GM23338 (cell line): ENCODE data around the gene CACNA2D3. TPM values are rescaled to one million over a fixed set of nuclear protein-coding genes. Genes with fewer than 3 reads are reported as not detected.

Source experiments
- ATAC-seq: fragments of 200-7000 bp; cut with Tn5 transposase; 3 replicates; pipeline ENCODE4 v1.9.1; 2020
- DNase-seq: peaks from one replicate; pipeline ENCODE4 v3.0.0-alpha.2; 2015; ENCODE audit warnings: low spot score
- H2AFZ ChIP-seq: fragments of 200-600 bp; sonication (generic); 2 replicates; pipeline ENCODE4 v1.8.0; 2016; ENCODE audit warnings: antibody characterized with exemption, mild to moderate bottlenecking, moderate library complexity
- H3F3A ChIP-seq: fragments of 200-600 bp; sonication (generic); replicated peaks from 2 replicates; pipeline ENCODE4 v1.8.0; 2017; ENCODE audit warnings: antibody characterized with exemption, mixed run types, low read depth
- H3K27ac ChIP-seq: fragments of 200-600 bp; sonication (generic); 2 replicates; pipeline ENCODE4 v1.6.1; 2016; ENCODE audit warnings: low read depth
- H3K27me3 ChIP-seq: fragments of 200-600 bp; sonication (generic); 2 replicates; pipeline ENCODE4 v1.8.0; 2016; ENCODE audit warnings: mild to moderate bottlenecking, mixed run types, moderate library complexity; ENCODE audit not compliant: insufficient read depth
- H3K36me3 ChIP-seq: fragments of 200-600 bp; sonication (generic); 2 replicates; pipeline ENCODE4 v1.8.0; 2016; ENCODE audit warnings: mild to moderate bottlenecking; ENCODE audit not compliant: insufficient read depth
- H3K4me1 ChIP-seq: fragments of 200-600 bp; sonication (generic); 2 replicates; pipeline ENCODE4 v1.8.0; 2016; ENCODE audit warnings: mild to moderate bottlenecking, moderate library complexity; ENCODE audit not compliant: insufficient read depth
- H3K4me2 ChIP-seq: fragments of 200-600 bp; sonication (generic); 2 replicates; pipeline ENCODE4 v1.7.1; 2017; ENCODE audit warnings: mixed run types
- H3K4me3 ChIP-seq: fragments of 200-600 bp; sonication (generic); 2 replicates; pipeline ENCODE4 v1.6.1; 2016; ENCODE audit warnings: mixed run types
- H3K79me2 ChIP-seq: fragments of 200-600 bp; sonication (generic); replicated peaks from 2 replicates; pipeline ENCODE4 v1.8.0; 2017; ENCODE audit warnings: mild to moderate bottlenecking; ENCODE audit not compliant: insufficient read depth
- H3K9me2 ChIP-seq: fragments of 200-600 bp; sonication (generic); 2 replicates; pipeline ENCODE4 v1.8.0; 2017; ENCODE audit not compliant: insufficient read depth
- H4K20me1 ChIP-seq: fragments of 200-600 bp; sonication (generic); replicated peaks from 2 replicates; pipeline ENCODE4 v1.8.0; 2017; ENCODE audit warnings: mild to moderate bottlenecking; ENCODE audit not compliant: insufficient read depth
- H3K27ac Mint-ChIP-seq: 2 replicates; pipeline ENCODE4 v1.8.0; 2020; ENCODE audit warnings: inconsistent platforms, mild to moderate bottlenecking, moderate library complexity, mixed read lengths
- H3K27me3 Mint-ChIP-seq: 3 replicates; pipeline ENCODE4 v1.8.0; 2022; ENCODE audit warnings: low read depth, mild to moderate bottlenecking, moderate library complexity, mixed read lengths, inconsistent platforms; ENCODE audit not compliant: insufficient read depth, poor library complexity
- H3K36me3 Mint-ChIP-seq: 3 replicates; pipeline ENCODE4 v1.8.0; 2021; ENCODE audit warnings: low read depth, mild to moderate bottlenecking, inconsistent platforms, moderate library complexity, mixed read lengths
- H3K4me1 Mint-ChIP-seq: 3 replicates; pipeline ENCODE4 v1.8.0; 2020; ENCODE audit warnings: mild to moderate bottlenecking, inconsistent platforms, mixed read lengths
- H3K4me3 Mint-ChIP-seq: 3 replicates; pipeline ENCODE4 v1.8.0; 2021; ENCODE audit warnings: moderate library complexity, mild to moderate bottlenecking, inconsistent platforms, mixed read lengths
- H3K9me3 Mint-ChIP-seq: 3 replicates; pipeline ENCODE4 v1.8.0; 2020; ENCODE audit warnings: moderate library complexity, mild to moderate bottlenecking, inconsistent platforms, mixed read lengths
- JUNB ChIP-seq: IDR thresholded peaks from one replicate; pipeline ENCODE4 v1.6.1; 2016; ENCODE audit warnings: antibody characterized with exemption; ENCODE audit not compliant: unreplicated experiment
- POLR2AphosphoS5 ChIP-seq: IDR thresholded peaks from 2 replicates; pipeline ENCODE4 v1.6.1; 2016; ENCODE audit warnings: antibody characterized with exemption, low read depth
- STAT1 ChIP-seq: IDR thresholded peaks from one replicate; pipeline ENCODE4 v1.6.1; 2016; ENCODE audit warnings: antibody characterized with exemption; ENCODE audit not compliant: unreplicated experiment
- polyA plus RNA-seq: library from polyadenylated mRNA; unstranded; fragments of >200 nt; fragmentation: Nextera tagmentation; extraction: Ambion mirVana; gene quantifications from 2 replicates; pipeline ENCODE4 v1.2.1, GENCODE V29; 2016
- total RNA-seq: library from RNA; depleted of rRNA; stranded (reverse); fragments of >200 nt; shearing (Covaris generic); gene quantifications from 2 replicates; pipeline ENCODE4 v1.2.3, GENCODE V29; 2014
- TF ChIP-seq, protein P1 (sequence below): fragments of 250-450 bp; sonication (Bioruptor Pico); IDR thresholded peaks from 2 replicates; pipeline ENCODE4 v1.5.0; 2020; ENCODE audit warnings: mild to moderate bottlenecking, moderate library complexity
- TF ChIP-seq, protein P2 (sequence below): IDR thresholded peaks from 2 replicates; pipeline ENCODE4 v1.6.1; 2016; ENCODE audit warnings: antibody characterized with exemption
- TF ChIP-seq, protein P3 (sequence below), 2 experiments: fragments of 200-600 bp in 1 of 2; sonication (generic) in 1 of 2; conservative IDR thresholded peaks; 2 replicates each; pipeline versions ENCODE4 v1.5.1 to v1.6.1; 2016 to 2017; ENCODE audit warnings: antibody characterized with exemption in 2 of 2, low read depth in 2 of 2, mild to moderate bottlenecking in 2 of 2, moderate library complexity in 1 of 2

CACNA2D3 gene
- total and polyA plus RNA-seq, 2 experiments from 2014 or later = 2.2 to 2.3 TPM

DNA sequence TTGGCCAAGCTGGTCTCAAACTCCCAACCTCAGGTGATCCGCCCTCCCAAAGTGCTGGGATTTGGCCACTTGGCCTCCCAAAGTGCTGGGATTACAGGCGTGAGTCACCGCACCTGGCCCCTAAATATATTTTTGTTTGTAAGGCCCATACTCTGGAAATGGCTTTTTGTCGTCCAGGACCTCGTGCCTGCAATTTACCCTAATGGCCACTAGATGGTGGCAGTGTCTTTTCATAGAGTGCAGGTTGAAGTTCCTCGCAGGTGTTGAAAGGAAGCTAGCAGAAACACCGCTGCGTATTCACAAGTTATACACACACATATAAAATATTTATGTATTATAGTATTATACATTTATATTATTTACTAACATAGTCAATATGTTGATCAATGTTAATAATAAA is 708.3 kb downstream of the CACNA2D3 start:
- ATAC-seq = peak; percentile 61
- H3K4me3 ChIP-seq = no peak overlapping the region

DNA sequence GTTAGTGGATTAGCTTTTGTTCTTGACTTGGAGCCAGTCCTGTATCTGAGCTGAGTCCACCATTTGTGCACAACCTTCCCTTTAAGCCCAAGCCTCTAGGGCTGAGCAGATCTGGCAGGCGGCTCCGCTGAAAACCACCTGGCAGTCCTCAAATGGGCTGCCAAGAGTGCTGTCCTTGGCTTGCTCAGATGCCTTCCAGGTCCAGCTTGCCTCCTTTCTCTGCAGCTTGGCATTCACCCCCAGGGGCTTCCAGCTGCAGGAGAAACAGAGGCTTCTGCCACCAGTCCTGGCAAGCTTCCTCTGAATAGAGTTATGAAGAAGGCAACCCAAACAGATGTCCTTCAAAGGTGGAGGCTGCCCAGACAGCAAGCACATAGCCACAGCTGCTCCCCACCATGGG is 708.8 kb downstream of the CACNA2D3 start:
- no peak overlapping the region for H3K4me3 ChIP-seq
- Mint-ChIP-seq H3K36me3 (peaks cover 11% of the 10 kb centered on the region; the same call in 2 of the 3 replicates), H3K4me1 (peaks cover 2% of the 10 kb centered on the region; the same call in 1 of the 3 replicates), H3K27ac (no peak overlapping the region), H3K4me3 (no peak overlapping the region), H3K27me3 (peaks cover 3% of the 10 kb centered on the region), H3K9me3 (peaks cover 18% of the 10 kb centered on the region)
- H3K79me2 ChIP-seq = no peaks in the 10 kb centered on the region
- no peak overlapping the region for H3K27ac ChIP-seq
- no peaks in the 10 kb centered on the region for H3K4me1 ChIP-seq
- DNase-seq (no peak), ATAC-seq (no peak)
- 0 out of 2 replicates have a peak, but pooled peaks cover 3% of the 10 kb centered on the region for H3K36me3 ChIP-seq
- H2AFZ ChIP-seq = no peak overlapping the region
- no peaks in the 10 kb centered on the region for H3K27me3 ChIP-seq
- H3K9me2 ChIP-seq = no peaks in the 10 kb centered on the region; the same call in 1 of the 2 replicates
- H3F3A ChIP-seq = no peaks in the 10 kb centered on the region
- no peak overlapping the region for H3K4me2 ChIP-seq
- no peaks in the 10 kb centered on the region for H4K20me1 ChIP-seq
- no peak for TF ChIP-seq STAT1
- TF ChIP-seq, protein P1, sequence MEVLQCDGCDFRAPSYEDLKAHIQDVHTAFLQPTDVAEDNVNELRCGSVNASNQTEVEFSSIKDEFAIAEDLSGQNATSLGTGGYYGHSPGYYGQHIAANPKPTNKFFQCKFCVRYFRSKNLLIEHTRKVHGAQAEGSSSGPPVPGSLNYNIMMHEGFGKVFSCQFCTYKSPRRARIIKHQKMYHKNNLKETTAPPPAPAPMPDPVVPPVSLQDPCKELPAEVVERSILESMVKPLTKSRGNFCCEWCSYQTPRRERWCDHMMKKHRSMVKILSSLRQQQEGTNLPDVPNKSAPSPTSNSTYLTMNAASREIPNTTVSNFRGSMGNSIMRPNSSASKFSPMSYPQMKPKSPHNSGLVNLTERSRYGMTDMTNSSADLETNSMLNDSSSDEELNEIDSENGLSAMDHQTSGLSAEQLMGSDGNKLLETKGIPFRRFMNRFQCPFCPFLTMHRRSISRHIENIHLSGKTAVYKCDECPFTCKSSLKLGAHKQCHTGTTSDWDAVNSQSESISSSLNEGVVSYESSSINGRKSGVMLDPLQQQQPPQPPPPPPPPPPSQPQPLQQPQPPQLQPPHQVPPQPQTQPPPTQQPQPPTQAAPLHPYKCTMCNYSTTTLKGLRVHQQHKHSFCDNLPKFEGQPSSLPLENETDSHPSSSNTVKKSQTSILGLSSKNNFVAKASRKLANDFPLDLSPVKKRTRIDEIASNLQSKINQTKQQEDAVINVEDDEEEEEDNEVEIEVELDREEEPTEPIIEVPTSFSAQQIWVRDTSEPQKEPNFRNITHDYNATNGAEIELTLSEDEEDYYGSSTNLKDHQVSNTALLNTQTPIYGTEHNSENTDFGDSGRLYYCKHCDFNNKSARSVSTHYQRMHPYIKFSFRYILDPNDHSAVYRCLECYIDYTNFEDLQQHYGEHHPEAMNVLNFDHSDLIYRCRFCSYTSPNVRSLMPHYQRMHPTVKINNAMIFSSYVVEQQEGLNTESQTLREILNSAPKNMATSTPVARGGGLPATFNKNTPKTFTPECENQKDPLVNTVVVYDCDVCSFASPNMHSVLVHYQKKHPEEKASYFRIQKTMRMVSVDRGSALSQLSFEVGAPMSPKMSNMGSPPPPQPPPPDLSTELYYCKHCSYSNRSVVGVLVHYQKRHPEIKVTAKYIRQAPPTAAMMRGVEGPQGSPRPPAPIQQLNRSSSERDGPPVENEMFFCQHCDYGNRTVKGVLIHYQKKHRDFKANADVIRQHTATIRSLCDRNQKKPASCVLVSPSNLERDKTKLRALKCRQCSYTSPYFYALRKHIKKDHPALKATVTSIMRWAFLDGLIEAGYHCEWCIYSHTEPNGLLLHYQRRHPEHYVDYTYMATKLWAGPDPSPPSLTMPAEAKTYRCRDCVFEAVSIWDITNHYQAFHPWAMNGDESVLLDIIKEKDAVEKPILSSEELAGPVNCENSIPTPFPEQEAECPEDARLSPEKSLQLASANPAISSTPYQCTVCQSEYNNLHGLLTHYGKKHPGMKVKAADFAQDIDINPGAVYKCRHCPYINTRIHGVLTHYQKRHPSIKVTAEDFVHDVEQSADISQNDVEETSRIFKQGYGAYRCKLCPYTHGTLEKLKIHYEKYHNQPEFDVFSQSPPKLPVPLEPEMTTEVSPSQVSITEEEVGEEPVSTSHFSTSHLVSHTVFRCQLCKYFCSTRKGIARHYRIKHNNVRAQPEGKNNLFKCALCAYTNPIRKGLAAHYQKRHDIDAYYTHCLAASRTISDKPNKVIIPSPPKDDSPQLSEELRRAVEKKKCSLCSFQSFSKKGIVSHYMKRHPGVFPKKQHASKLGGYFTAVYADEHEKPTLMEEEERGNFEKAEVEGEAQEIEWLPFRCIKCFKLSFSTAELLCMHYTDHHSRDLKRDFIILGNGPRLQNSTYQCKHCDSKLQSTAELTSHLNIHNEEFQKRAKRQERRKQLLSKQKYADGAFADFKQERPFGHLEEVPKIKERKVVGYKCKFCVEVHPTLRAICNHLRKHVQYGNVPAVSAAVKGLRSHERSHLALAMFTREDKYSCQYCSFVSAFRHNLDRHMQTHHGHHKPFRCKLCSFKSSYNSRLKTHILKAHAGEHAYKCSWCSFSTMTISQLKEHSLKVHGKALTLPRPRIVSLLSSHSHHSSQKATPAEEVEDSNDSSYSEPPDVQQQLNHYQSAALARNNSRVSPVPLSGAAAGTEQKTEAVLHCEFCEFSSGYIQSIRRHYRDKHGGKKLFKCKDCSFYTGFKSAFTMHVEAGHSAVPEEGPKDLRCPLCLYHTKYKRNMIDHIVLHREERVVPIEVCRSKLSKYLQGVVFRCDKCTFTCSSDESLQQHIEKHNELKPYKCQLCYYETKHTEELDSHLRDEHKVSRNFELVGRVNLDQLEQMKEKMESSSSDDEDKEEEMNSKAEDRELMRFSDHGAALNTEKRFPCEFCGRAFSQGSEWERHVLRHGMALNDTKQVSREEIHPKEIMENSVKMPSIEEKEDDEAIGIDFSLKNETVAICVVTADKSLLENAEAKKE (CRISPR knock-in tag) = no peak
- TF ChIP-seq, protein P2, sequence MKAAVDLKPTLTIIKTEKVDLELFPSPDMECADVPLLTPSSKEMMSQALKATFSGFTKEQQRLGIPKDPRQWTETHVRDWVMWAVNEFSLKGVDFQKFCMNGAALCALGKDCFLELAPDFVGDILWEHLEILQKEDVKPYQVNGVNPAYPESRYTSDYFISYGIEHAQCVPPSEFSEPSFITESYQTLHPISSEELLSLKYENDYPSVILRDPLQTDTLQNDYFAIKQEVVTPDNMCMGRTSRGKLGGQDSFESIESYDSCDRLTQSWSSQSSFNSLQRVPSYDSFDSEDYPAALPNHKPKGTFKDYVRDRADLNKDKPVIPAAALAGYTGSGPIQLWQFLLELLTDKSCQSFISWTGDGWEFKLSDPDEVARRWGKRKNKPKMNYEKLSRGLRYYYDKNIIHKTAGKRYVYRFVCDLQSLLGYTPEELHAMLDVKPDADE = no peak

More for the DNA sequence above, 708.3 kb downstream of the CACNA2D3 start:
- H3K9me3 Mint-ChIP-seq = peaks cover 18% of the 10 kb centered on the region
- H2AFZ ChIP-seq = no peak overlapping the region
- peaks cover 3% of the 10 kb centered on the region for H3K27me3 Mint-ChIP-seq
- H3K4me3 Mint-ChIP-seq = no peak overlapping the region
- H3F3A ChIP-seq = no peaks in the 10 kb centered on the region
- H3K27ac Mint-ChIP-seq = no peak overlapping the region
- no peak overlapping the region for H3K27ac ChIP-seq
- H3K4me2 ChIP-seq = no peak overlapping the region
- peaks cover 11% of the 10 kb centered on the region; the same call in 2 of the 3 replicates for H3K36me3 Mint-ChIP-seq
- no peak for TF ChIP-seq POLR2AphosphoS5
- TF ChIP-seq JUNB = no peak
- TF ChIP-seq, protein P2 = no peak
- TF ChIP-seq, protein P3, sequence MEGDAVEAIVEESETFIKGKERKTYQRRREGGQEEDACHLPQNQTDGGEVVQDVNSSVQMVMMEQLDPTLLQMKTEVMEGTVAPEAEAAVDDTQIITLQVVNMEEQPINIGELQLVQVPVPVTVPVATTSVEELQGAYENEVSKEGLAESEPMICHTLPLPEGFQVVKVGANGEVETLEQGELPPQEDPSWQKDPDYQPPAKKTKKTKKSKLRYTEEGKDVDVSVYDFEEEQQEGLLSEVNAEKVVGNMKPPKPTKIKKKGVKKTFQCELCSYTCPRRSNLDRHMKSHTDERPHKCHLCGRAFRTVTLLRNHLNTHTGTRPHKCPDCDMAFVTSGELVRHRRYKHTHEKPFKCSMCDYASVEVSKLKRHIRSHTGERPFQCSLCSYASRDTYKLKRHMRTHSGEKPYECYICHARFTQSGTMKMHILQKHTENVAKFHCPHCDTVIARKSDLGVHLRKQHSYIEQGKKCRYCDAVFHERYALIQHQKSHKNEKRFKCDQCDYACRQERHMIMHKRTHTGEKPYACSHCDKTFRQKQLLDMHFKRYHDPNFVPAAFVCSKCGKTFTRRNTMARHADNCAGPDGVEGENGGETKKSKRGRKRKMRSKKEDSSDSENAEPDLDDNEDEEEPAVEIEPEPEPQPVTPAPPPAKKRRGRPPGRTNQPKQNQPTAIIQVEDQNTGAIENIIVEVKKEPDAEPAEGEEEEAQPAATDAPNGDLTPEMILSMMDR (conservative IDR thresholded peaks at IDR 0.05; ENCODE audit: low read depth in 2 of 2) = peak; percentile 88 to 96
- no peaks in the 10 kb centered on the region for H4K20me1 ChIP-seq
- H3K9me2 ChIP-seq = no peaks in the 10 kb centered on the region; the same call in 1 of the 2 replicates
- H3K27me3 ChIP-seq = no peaks in the 10 kb centered on the region
- DNase-seq = peak; percentile 82
- H3K4me1 ChIP-seq = no peaks in the 10 kb centered on the region
- H3K79me2 ChIP-seq = no peaks in the 10 kb centered on the region
- peaks cover 2% of the 10 kb centered on the region; the same call in 1 of the 3 replicates for H3K4me1 Mint-ChIP-seq
- 0 out of 2 replicates have a peak, but pooled peaks cover 3% of the 10 kb centered on the region for H3K36me3 ChIP-seq
